H1 (cell line): ENCODE results near the gene STX5. TPM values are rescaled to one million over a fixed set of nuclear protein-coding genes. Genes with fewer than 3 reads are reported as not detected.

Experiments
- CTCF ChIA-PET: fragments of 300-600 bp; sonication (Branson Sonifier 250); formaldehyde crosslinking; loops from one replicate; lab custom pipeline; 2021; ENCODE audit not compliant: partially characterized antibody; lab: Charles Lee
- POLR2A ChIA-PET: fragments of 300-600 bp; sonication (Branson Sonifier 250); formaldehyde crosslinking; loops from one replicate; lab custom pipeline; 2021; ENCODE audit warnings: inconsistent platforms; ENCODE audit not compliant: partially characterized antibody; lab: Charles Lee
- DNase-seq, 2 experiments: peaks; one replicate each; pipeline versions ENCODE4 v3.0.0 to v3.0.0-alpha.2; 2010 to 2022; ENCODE audit warnings: low spot score in 2 of 2, low read depth in 1 of 2, mixed read lengths in 1 of 2
- FAIRE-seq: peaks from 2 replicates; lab custom pipeline; 2011; peaks lifted over from hg19 to GRCh38; lab: Jason Lieb, UNC
- H2AFZ ChIP-seq: 2 replicates; pipeline ENCODE4 v1.8.1; 2012; ENCODE audit warnings: low read length, inconsistent platforms
- H2AK5ac ChIP-seq: 2 replicates; pipeline ENCODE4 v1.6.1; 2013; ENCODE audit warnings: low read depth, low read length
- H2BK120ac ChIP-seq: replicated peaks from 2 replicates; pipeline ENCODE3; 2013; ENCODE audit warnings: low read depth, low read length, inconsistent platforms
- H2BK12ac ChIP-seq: 2 replicates; pipeline ENCODE4 v1.6.1; 2013; ENCODE audit warnings: low read depth, low read length
- H2BK15ac ChIP-seq: 2 replicates; pipeline ENCODE4 v1.6.1; 2013; ENCODE audit warnings: low read length
- H2BK20ac ChIP-seq: 2 replicates; pipeline ENCODE4 v1.6.1; 2013; ENCODE audit warnings: low read length
- H2BK5ac ChIP-seq: 2 replicates; pipeline ENCODE4 v1.6.1; 2013; ENCODE audit warnings: low read depth, low read length
- H3K14ac ChIP-seq: 2 replicates; pipeline ENCODE4 v1.6.1; 2013; ENCODE audit warnings: inconsistent platforms; ENCODE audit not compliant: insufficient read length
- H3K18ac ChIP-seq: 2 replicates; pipeline ENCODE4 v1.6.1; 2013; ENCODE audit warnings: low read length; ENCODE audit errors: extremely low read depth
- H3K23ac ChIP-seq: 2 replicates; pipeline ENCODE4 v1.6.1; 2013; ENCODE audit warnings: inconsistent platforms; ENCODE audit not compliant: insufficient read length
- H3K23me2 ChIP-seq: 2 replicates; pipeline ENCODE4 v1.6.1; 2013; ENCODE audit warnings: low read depth, low read length
- H3K27ac ChIP-seq: 2 replicates; pipeline ENCODE4 v1.6.1; 2011; ENCODE audit warnings: low read depth, low read length, inconsistent platforms
- H3K27me3 ChIP-seq, 4 experiments: replicated peaks in 1 of 4; 1 replicate in 1 of 4; 2 replicates in 3 of 4; pipeline versions ENCODE4 v1.6.1 to v1.8.1; 2011 to 2013; ENCODE audit warnings: low read length in 3 of 4, mild to moderate bottlenecking in 3 of 4, inconsistent platforms in 2 of 4, mixed read lengths in 2 of 4, moderate library complexity in 1 of 4; ENCODE audit not compliant: control insufficient read depth in 3 of 4, insufficient read depth in 3 of 4; ENCODE audit errors: extremely low read depth in 1 of 4
- H3K36me3 ChIP-seq, 4 experiments: 2 replicates each; pipeline versions ENCODE4 v1.6.1 to v1.8.1; 2011 to 2013; ENCODE audit warnings: mild to moderate bottlenecking in 4 of 4, low read length in 3 of 4, moderate library complexity in 2 of 4, control low read depth in 1 of 4, inconsistent platforms in 1 of 4; ENCODE audit not compliant: insufficient read depth in 4 of 4, control insufficient read depth in 2 of 4
- H3K4ac ChIP-seq: replicated peaks from 2 replicates; pipeline ENCODE3; 2013; ENCODE audit warnings: low read length, low read depth, mixed read lengths, inconsistent platforms; ENCODE audit not compliant: insufficient read length
- H3K4me1 ChIP-seq, 4 experiments: replicated peaks in 1 of 4; 1 replicate in 1 of 4; 2 replicates in 3 of 4; pipeline versions ENCODE4 v1.6.1 to v1.8.1; 2011 to 2013; ENCODE audit warnings: low read length in 3 of 4, inconsistent platforms in 2 of 4, mixed read lengths in 1 of 4; ENCODE audit not compliant: insufficient read depth in 4 of 4, control insufficient read depth in 3 of 4
- H3K4me2 ChIP-seq, 2 experiments: 2 replicates each; pipeline versions ENCODE4 v1.6.1 to v1.8.1; 2011 to 2013; ENCODE audit warnings: low read depth in 2 of 2, low read length in 2 of 2, control low read depth in 1 of 2, inconsistent platforms in 1 of 2, mild to moderate bottlenecking in 1 of 2; ENCODE audit not compliant: insufficient read depth in 1 of 2
- H3K4me3 ChIP-seq, 4 experiments: fragments of 200-600, 300-600 bp in 1 of 4; sonication (generic), shearing (Covaris generic), sonication (Bioruptor Twin) in 1 of 4; 2 replicates each; pipeline versions ENCODE4 v1.5.1 to v1.8.1; 2011 to 2016; ENCODE audit warnings: low read length in 4 of 4, low read depth in 3 of 4, control low read depth in 2 of 4, inconsistent platforms in 2 of 4, mild to moderate bottlenecking in 2 of 4, mixed read lengths in 1 of 4, moderate library complexity in 1 of 4; ENCODE audit not compliant: insufficient read depth in 2 of 4; ENCODE audit errors: extremely low read depth in 1 of 4
- H3K56ac ChIP-seq: replicated peaks from 2 replicates; pipeline ENCODE3; 2013; ENCODE audit warnings: low read depth, mild to moderate bottlenecking, mixed read lengths, low read length, inconsistent platforms; ENCODE audit not compliant: insufficient read length
- H3K79me1 ChIP-seq: 2 replicates; pipeline ENCODE4 v1.6.1; 2013; ENCODE audit warnings: low read depth, low read length, control low read depth
- H3K79me2 ChIP-seq, 2 experiments: 2 replicates each; pipeline versions ENCODE4 v1.6.1 to v1.8.1; 2012 to 2013; ENCODE audit warnings: low read length in 2 of 2, mild to moderate bottlenecking in 2 of 2, inconsistent platforms in 1 of 2; ENCODE audit not compliant: insufficient read depth in 2 of 2, control insufficient read depth in 1 of 2
- H3K9ac ChIP-seq, 4 experiments: replicated peaks in 1 of 4; 1 replicate in 1 of 4; 2 replicates in 3 of 4; pipeline versions ENCODE4 v1.6.1 to v1.8.1; 2011 to 2013; ENCODE audit warnings: low read depth in 3 of 4, low read length in 3 of 4, control low read depth in 2 of 4, mild to moderate bottlenecking in 2 of 4, moderate library complexity in 2 of 4, inconsistent platforms in 1 of 4; ENCODE audit errors: extremely low read depth in 1 of 4
- H3K9me3 ChIP-seq, 2 experiments: 2 replicates each; pipeline versions ENCODE4 v1.6.1 to v1.8.1; 2012 to 2013; ENCODE audit warnings: mild to moderate bottlenecking in 2 of 2, moderate library complexity in 2 of 2, control low read depth in 1 of 2, inconsistent platforms in 1 of 2, low read depth in 1 of 2, low read length in 1 of 2, mixed read lengths in 1 of 2; ENCODE audit not compliant: insufficient read depth in 2 of 2
- H4K20me1 ChIP-seq, 2 experiments: replicated peaks in 1 of 2; 2 replicates each; pipeline versions ENCODE3 to v1.8.1; 2011 to 2013; ENCODE audit warnings: inconsistent platforms in 2 of 2, low read length in 2 of 2, mild to moderate bottlenecking in 1 of 2; ENCODE audit not compliant: insufficient read depth in 2 of 2, control insufficient read depth in 1 of 2
- H4K5ac ChIP-seq: 2 replicates; pipeline ENCODE4 v1.6.1; 2013; ENCODE audit warnings: low read length, low read depth, mixed read lengths, inconsistent platforms; ENCODE audit not compliant: insufficient read length
- H4K8ac ChIP-seq: 2 replicates; pipeline ENCODE4 v1.8.0; 2013; ENCODE audit warnings: mild to moderate bottlenecking, moderate library complexity, low read length, inconsistent platforms; ENCODE audit not compliant: insufficient read depth; ENCODE audit errors: extremely low read depth
- H4K91ac ChIP-seq: replicated peaks from 2 replicates; pipeline ENCODE3; 2013; ENCODE audit warnings: low read length, mixed read lengths, inconsistent platforms; ENCODE audit not compliant: insufficient read length
- HDAC2 ChIP-seq, 2 experiments: fragments of 300-600 bp in 1 of 2; sonication (generic) in 1 of 2; IDR thresholded peaks; 2 replicates each; pipeline ENCODE4 v1.6.1; 2011 to 2012; ENCODE audit warnings: low read depth in 2 of 2, low read length in 2 of 2, mild to moderate bottlenecking in 2 of 2, moderate library complexity in 2 of 2, borderline replicate concordance in 1 of 2, inconsistent platforms in 1 of 2
- JUND ChIP-seq: IDR thresholded peaks from 2 replicates; pipeline ENCODE4 v1.6.1; 2011; ENCODE audit warnings: mild to moderate bottlenecking, improper control_type of control experiment, low read length
- RFX5 ChIP-seq: IDR thresholded peaks from 2 replicates; pipeline ENCODE4 v1.6.1; 2011; ENCODE audit warnings: low read depth, low read length, improper control_type of control experiment, borderline replicate concordance
- WGBS, 2 experiments: shearing (Covaris generic) in 1 of 2; methylation state at CpG; one replicate each; pipeline versions ENCODE4 v1.1.6 to v1.1.7; 2013 to 2015; ENCODE audit warnings: low lambda C conversion rate in 2 of 2, mixed read lengths in 2 of 2, inconsistent platforms in 1 of 2, low coverage in 1 of 2, missing lambda C conversion rate in 1 of 2; ENCODE audit not compliant: insufficient replicate concordance in 2 of 2, insufficient coverage in 1 of 2, insufficient read length in 1 of 2; ENCODE audit errors: extremely low coverage in 1 of 2, missing lambda C conversion rate in 1 of 2; 5-methylcytosine and 5-hydroxymethylcytosine counted together
- polyA plus RNA-seq, 7 experiments: library from polyadenylated mRNA; depleted of rRNA in 3 of 7; stranded (reverse) in 5 of 7; unstranded in 2 of 7; fragments of >200 nt in 5 of 7; fragments of 200-250 nt in 2 of 7; gene quantifications; 1 replicate in 5 of 7; 2 replicates in 1 of 7; 4 replicates in 1 of 7; pipeline versions ENCODE4 v1.2.1 to v1.2.3, GENCODE V29; 2011 to 2013; ENCODE audit warnings: missing spikeins in 2 of 7, mixed read lengths in 2 of 7
- total RNA-seq: library from RNA; stranded (reverse); fragmentation: NEBNext Ultra II Directional; extraction: Animal tissue kit (Norgen Biotek cat#: 25700); gene quantifications from 2 replicates; pipeline ENCODE4 v1.2.1, GENCODE V29; 2021

Gene STX5
- total and polyA plus RNA-seq, 2 of the 8 experiments (the other 6 are each of a cell fraction or from before 2014, with no cell fraction given): 24.2 to 28.5 TPM

DNA sequence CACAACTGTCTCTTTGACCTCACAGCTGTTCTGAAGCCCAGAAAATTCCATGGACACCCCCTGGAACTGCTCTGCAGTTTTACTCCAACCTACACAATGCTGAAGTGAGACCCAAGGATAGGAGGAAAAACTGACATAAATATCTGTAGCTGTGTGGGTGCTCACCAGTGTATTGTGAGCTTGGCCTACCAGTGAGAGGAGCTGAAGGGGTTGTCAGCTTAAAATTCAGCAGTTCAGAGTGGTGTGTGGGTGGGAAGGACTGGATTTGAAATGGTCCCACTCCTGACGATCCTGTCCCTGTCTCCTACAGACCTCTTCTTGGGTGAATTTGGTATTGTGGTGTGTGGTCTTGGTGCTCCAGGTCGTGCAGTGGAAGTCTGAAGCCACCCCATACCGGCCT, 42.3 kb downstream of the STX5 start:
- Histone ChIP-seq H3K4ac (no peak overlapping the region), H3K9me3 (no peaks in the 10 kb centered on the region), H3K14ac (no peak overlapping the region), H2BK5ac (no peak overlapping the region), H2AK5ac (no peak overlapping the region), H3K27ac (no peak overlapping the region), H3K23ac (no peak overlapping the region), H3K4me1 (peaks cover 0 to 7% (median 4%) of the 10 kb centered on the region in 4 experiments; a peak in 5 of 7 replicates), H3K79me2 (peaks cover 0 to 33% of the 10 kb centered on the region in 2 experiments; a peak in 2 of 4 replicates), H3K56ac (no peak overlapping the region), H3K18ac (no peak overlapping the region), H4K8ac (no peak overlapping the region), H4K91ac (no peak overlapping the region), H3K79me1 (peaks cover 7% of the 10 kb centered on the region; the same call in 1 of the 2 replicates), H3K23me2 (no peaks in the 10 kb centered on the region; the same call in 1 of the 2 replicates), H3K4me3 (no peak overlapping the region), H2BK12ac (no peak overlapping the region), H3K27me3 (no peaks in the 10 kb centered on the region), H3K9ac (no peak overlapping the region), H2BK15ac (no peak overlapping the region), H3K4me2 (no peak overlapping the region; a peak in 1 of 4 replicates), H2AFZ (no peak overlapping the region), H2BK120ac (no peak overlapping the region), H2BK20ac (no peak overlapping the region), H3K36me3 (peaks cover 2 to 24% (median 11%) of the 10 kb centered on the region in 4 experiments; a peak in 7 of 8 replicates), H4K5ac (no peak overlapping the region), H4K20me1 (peaks cover 0 to 3% of the 10 kb centered on the region in 2 experiments)
- CTCF ChIA-PET: interaction anchor here (0.8 to 6.4 kb wide), 9 partner anchors 11 to 134 kb away, joined by 3 to 94 read pairs (median 6); partner anchors contain the start of genes HNRNPUL2, TAF6L and TTC9C
- no peak for FAIRE-seq
- no peak for DNase-seq
- POLR2A ChIA-PET: interaction anchor here (0.6 to 15.9 kb wide), 23 partner anchors 14 to 198 kb away, joined by 3 to 251 read pairs (median 6); partner anchors contain the start of genes HNRNPUL2, LBHD1, NXF1 and SLC3A2
- TF ChIP-seq RFX5: no peak
- no peak for TF ChIP-seq JUND
- no peak for TF ChIP-seq HDAC2 (IDR thresholded peaks at IDR 0.05; ENCODE audit: borderline replicate concordance in 1 of 2, low read depth in 2 of 2, low read length in 2 of 2)
- WGBS, 2 experiments: 89% methylated on average over 3 of the region's 3 CpGs; no CpG with 5 or more reads in 1 of the 2 experiments
